Epithelial cell of esophagus (primary cell): ENCODE data around the gene GABRG3.

Experiments
- DNase-seq: peaks from one replicate; pipeline ENCODE4 v3.0.0; 2010; ENCODE audit warnings: low read depth
- H3K4me3 ChIP-seq: 2 replicates; pipeline ENCODE4 v1.5.1; 2011; ENCODE audit warnings: mild to moderate bottlenecking, low read length, control low read depth
- TF ChIP-seq, protein P1 (sequence below): IDR thresholded peaks from 2 replicates; pipeline ENCODE4 v1.5.1; 2011; ENCODE audit warnings: low read depth, mild to moderate bottlenecking, low read length, control low read depth, inconsistent platforms; ENCODE audit not compliant: insufficient read depth; ENCODE audit errors: missing control alignments

Gene GABRG3

DNA sequence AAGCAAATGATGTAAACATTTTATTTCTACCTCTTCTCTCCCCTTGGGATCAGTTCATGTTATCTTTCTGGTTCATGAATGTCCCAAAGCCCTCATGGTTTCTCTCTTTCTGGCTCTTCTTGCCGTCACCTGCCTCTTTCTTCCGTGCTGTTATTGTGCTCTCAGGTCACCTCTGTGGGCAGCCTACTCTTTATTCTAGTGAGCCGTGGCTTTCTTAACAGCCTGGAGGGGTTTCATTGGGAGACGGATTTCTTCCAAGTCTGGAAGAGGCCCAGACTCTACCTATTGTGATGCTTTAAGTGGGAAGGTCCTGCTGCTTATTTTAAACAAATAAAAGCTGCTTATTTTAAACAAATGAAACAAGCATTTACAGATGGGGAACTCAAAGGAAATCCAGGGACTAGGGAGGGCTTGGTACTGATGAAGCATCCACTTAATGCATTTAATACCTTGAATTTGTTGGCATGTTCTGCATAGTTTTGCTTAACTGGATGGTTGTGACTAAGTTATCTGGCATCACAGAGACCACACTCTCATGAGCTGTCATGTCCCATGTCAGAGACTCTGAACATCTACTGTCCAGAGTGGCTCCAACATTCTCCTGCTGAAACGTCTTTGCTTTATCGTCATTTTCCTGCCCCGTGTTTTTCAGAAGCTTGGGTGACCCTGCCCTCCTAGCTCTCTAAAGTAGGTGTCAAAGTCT lies 443.3 kb downstream of the GABRG3 start:
- H3K4me3 ChIP-seq, result no peak overlapping the region
- peak; percentile 41 for DNase-seq
- TF ChIP-seq, protein P1, sequence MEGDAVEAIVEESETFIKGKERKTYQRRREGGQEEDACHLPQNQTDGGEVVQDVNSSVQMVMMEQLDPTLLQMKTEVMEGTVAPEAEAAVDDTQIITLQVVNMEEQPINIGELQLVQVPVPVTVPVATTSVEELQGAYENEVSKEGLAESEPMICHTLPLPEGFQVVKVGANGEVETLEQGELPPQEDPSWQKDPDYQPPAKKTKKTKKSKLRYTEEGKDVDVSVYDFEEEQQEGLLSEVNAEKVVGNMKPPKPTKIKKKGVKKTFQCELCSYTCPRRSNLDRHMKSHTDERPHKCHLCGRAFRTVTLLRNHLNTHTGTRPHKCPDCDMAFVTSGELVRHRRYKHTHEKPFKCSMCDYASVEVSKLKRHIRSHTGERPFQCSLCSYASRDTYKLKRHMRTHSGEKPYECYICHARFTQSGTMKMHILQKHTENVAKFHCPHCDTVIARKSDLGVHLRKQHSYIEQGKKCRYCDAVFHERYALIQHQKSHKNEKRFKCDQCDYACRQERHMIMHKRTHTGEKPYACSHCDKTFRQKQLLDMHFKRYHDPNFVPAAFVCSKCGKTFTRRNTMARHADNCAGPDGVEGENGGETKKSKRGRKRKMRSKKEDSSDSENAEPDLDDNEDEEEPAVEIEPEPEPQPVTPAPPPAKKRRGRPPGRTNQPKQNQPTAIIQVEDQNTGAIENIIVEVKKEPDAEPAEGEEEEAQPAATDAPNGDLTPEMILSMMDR, result no peak

DNA sequence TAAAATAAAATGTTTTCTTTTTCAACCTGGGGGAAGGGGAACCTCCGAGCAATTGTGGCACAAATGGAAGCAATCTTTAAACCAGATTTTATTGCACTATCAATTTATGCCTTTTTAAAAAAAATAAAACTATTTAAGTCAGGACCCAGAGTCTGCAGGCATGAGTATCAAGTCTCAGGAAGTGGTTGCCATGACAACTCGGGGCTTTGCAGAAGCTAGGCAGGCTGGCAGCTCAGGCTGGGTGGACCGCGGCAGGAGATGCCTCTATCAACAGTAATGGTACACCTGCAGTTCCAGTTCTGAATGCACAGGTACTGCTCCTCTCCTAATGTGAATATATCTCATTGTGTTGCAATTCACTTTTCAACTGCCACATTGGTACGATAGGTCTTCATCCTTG lies 447.7 kb downstream of the GABRG3 start:
- DNase-seq, result no peak
- TF ChIP-seq, protein P1, result no peak
- no peak overlapping the region for H3K4me3 ChIP-seq

DNA sequence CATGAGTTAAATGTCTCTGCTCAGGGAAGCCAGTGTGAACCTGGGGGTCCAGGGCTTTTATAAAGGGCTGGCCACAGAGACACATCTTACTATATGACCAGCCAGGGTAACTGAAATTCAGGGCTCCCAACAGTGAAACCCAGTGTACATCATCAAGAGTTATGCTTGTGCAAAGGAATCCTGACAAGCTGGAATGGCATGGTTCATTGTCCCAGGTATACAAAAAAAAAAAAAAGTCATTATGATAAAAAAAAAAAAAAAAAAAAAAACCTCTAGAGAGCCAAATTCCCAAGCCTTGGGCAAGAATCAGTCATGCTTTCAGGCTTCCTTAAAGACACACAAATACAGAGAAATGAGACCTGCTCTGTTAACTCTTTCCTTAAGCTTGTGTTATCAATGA lies 452.0 kb downstream of the GABRG3 start:
- TF ChIP-seq, protein P1, result no peak
- H3K4me3 ChIP-seq, result no peak overlapping the region
- DNase-seq, result peak; percentile 71

DNA sequence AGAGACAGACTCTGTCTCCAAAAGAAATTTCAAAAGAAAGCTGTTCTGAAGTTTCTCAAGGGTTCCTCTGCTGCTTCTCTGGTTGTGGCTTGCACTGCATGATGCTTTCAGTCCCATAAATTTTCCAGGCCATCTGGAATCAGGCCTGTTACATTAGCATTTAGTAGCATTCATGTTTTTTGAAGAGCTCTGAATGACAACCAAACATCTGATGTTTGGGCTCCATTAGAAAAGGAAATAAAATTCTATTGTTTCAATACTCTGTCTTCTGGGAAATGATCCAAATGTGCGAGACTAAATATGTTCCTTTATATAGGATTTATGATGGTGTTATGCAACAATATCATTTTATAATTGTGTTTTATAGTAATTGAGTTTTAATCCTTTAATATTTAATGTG lies 455.8 kb downstream of the GABRG3 start:
- H3K4me3 ChIP-seq, result no peak overlapping the region
- TF ChIP-seq, protein P1, result no peak
- DNase-seq, result no peak

DNA sequence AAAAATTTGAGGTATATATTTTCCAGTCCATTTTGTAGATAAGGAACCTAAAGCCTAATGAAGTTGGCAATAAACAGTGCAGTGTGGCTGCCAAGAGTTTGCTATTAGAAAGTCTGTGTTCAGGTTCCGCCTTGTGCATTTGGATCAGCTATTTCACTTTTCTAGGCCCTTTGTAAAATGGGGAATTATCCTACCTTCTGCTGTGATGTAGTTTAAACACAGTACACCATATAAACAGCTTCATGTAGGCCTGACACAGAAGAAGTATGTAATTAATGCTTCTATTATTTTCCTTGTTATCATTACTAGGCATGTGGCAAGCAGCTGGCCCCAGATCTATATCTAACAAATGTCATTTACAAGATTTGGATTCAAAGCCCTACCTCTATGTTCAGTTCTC lies 456.3 kb downstream of the GABRG3 start:
- TF ChIP-seq, protein P1, result no peak
- no peak overlapping the region for H3K4me3 ChIP-seq
- DNase-seq, result no peak

DNA sequence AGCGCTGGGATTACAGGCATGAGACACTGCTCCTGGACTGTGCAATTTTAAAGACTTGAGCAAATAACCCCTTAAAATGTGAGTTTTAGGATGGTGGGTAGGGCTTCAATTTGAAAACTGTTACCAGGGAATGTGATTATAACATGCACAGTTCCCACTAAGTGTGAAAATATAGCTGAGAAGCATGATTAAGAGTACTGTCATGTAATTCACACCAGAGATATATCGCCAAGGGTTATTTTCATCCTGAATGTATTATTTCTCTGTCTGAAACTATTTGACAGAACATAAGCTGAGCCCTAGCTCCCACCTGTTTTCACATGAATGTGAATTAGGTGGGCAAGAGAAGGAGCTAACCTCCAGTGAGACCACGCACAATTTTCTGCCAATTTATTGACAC lies 457.2 kb downstream of the GABRG3 start:
- DNase-seq, result no peak
- TF ChIP-seq, protein P1, result no peak
- no peak overlapping the region for H3K4me3 ChIP-seq

DNA sequence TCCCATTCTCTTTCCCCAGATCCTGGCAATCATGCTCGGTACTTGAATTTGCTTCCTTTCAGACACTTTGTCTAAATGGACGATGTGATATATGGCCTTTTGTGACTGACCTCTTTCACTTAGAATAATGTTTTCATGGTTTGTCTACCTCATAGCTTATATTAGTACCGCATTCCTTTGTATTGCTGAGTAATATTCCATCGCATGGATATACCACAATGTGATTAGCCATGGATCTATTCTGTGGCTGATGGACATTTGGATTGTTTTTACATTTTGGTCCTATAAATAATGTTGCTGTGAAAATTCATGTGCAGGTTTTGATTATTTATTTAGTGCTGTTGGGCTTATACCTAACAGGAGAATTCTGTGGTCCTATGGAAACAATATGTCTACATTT lies 458.6 kb downstream of the GABRG3 start:
- TF ChIP-seq, protein P1, result no peak
- no peak for DNase-seq
- H3K4me3 ChIP-seq, result no peak overlapping the region
